Superior temporal gyrus (tissue), 1 donor: ENCODE data around the gene SPG7.
"Not testable (repeated sequence)": the region's sequence is repeated elsewhere in the genome, so short reads cannot be mapped to it uniquely, and the experiment has no call there.

Source experiments
- DNase-seq: peaks from one replicate; pipeline ENCODE4 v3.0.0-alpha.2; 2016; ENCODE audit errors: extremely low spot score

Gene SPG7

GRCh38 chr16:89564476-89565255 lies 56.5 kb downstream of the SPG7 start:
- DNase-seq: no peak

- no peak for DNase-seq
Observed at GRCh38 chr16:89565256-89565505, 57.0 kb downstream of the SPG7 start.

GRCh38 chr16:89565506-89566372 lies 57.5 kb downstream of the SPG7 start:
- DNase-seq: peak; percentile 19

GRCh38 chr16:89567656-89568594 lies 59.7 kb downstream of the SPG7 start:
- DNase-seq: no peak

GRCh38 chr16:89569506-89570341 lies 61.5 kb downstream of the SPG7 start:
- DNase-seq: no peak

GRCh38 chr16:89570342-89570923 lies 62.2 kb downstream of the SPG7 start:
- DNase-seq: no peak

- DNase-seq: not testable (repeated sequence)
Observed at GRCh38 chr16:89570983-89571598, 62.9 kb downstream of the SPG7 start.

GRCh38 chr16:89571636-89572035 lies 63.4 kb downstream of the SPG7 start:
- DNase-seq: no peak

GRCh38 chr16:89572073-89572484 lies 63.9 kb downstream of the SPG7 start:
- DNase-seq: no peak

GRCh38 chr16:89572485-89573205 lies 64.4 kb downstream of the SPG7 start:
- no peak for DNase-seq

- no peak for DNase-seq
Observed at GRCh38 chr16:89573826-89574680, 65.8 kb downstream of the SPG7 start.

- DNase-seq: no peak
Observed at GRCh38 chr16:89574681-89575246, 66.6 kb downstream of the SPG7 start.

- DNase-seq: no peak
Observed at GRCh38 chr16:89575247-89576152, 67.3 kb downstream of the SPG7 start, which contains the start of gene CPNE7. Gene CPNE7 (plus strand): TSS chr16:89575758. CDS start chr16:89575898, 140 bp downstream.

GRCh38 chr16:89576153-89577054 lies 68.2 kb downstream of the SPG7 start:
- DNase-seq: no peak

GRCh38 chr16:89577055-89577759 lies 69.0 kb downstream of the SPG7 start:
- DNase-seq: no peak
